NCI-H460 (cell line): ENCODE results near the gene FRG1. TPM values are rescaled to one million over a fixed set of nuclear protein-coding genes. Genes with fewer than 3 reads are reported as not detected.
"Not testable (repeated sequence)": the region's sequence is repeated elsewhere in the genome, so short reads cannot be mapped to it uniquely, and the experiment has no call there.

Source experiments
- DNase-seq: peaks from one replicate; pipeline ENCODE4 v3.0.0-alpha.2; 2016; ENCODE audit warnings: low read depth; ENCODE audit errors: extremely low read depth
- small RNA-seq, 2 experiments: library from RNA; depleted of rRNA; stranded (forward); fragments of <200 nt; gene quantifications; one replicate each; pipeline ENCODE3, GENCODE V24; 2014
- total RNA-seq: library from RNA; depleted of rRNA; stranded (reverse); fragments of >200 nt; shearing (Covaris generic); gene quantifications from 2 replicates; pipeline ENCODE4 v1.2.3, GENCODE V29; 2014; rRNA removed

FRG1 gene
- total RNA-seq, 1 experiment from 2014 or later: 41.8 TPM

GRCh38 chr4:189983916-189984526 is 43.3 kb downstream of the FRG1 start:
- not testable (repeated sequence) for DNase-seq

- DNase-seq: not testable (repeated sequence)
These were observed 44.0 kb downstream of the FRG1 start for GRCh38 chr4:189984661-189985060.

GRCh38 chr4:189985651-189986243 is 45.1 kb downstream of the FRG1 start:
- not testable (repeated sequence) for DNase-seq

GRCh38 chr4:189988877-189989431 is 48.3 kb downstream of the FRG1 start:
- no peak for DNase-seq

- DNase-seq: not testable (repeated sequence)
These were observed 49.3 kb downstream of the FRG1 start for GRCh38 chr4:189989941-189990340.

Small RNA genes within 50 kb of the gene (small RNA-seq; reads per million reads assigned to genes)
- 0 reads per million in 2 experiments for gene MLLT10P2

Other genes with a start within 250 kb of the FRG1 start
- not detected in 2 replicates for gene FRG2, start 86.4 kb downstream of the FRG1 start, total RNA-seq
- gene DBET, start 123.6 kb downstream of the FRG1 start, total RNA-seq: 0.05 TPM in 1 of 2 replicates, not detected in the other
- gene DUX4, start 232.9 kb downstream of the FRG1 start, total RNA-seq: not detected in 2 replicates